IPS DF 4.7 (cell line): ENCODE measurements around the gene NEU3.
"Not testable (repeated sequence)": the region's sequence is repeated elsewhere in the genome, so short reads cannot be mapped to it uniquely, and the experiment has no call there.

Source experiments
- DNase-seq: peaks from one replicate; pipeline ENCODE4 v3.0.0-alpha.2; 2013; ENCODE audit warnings: low spot score; ENCODE audit errors: extremely low read depth

The NEU3 gene

DNA sequence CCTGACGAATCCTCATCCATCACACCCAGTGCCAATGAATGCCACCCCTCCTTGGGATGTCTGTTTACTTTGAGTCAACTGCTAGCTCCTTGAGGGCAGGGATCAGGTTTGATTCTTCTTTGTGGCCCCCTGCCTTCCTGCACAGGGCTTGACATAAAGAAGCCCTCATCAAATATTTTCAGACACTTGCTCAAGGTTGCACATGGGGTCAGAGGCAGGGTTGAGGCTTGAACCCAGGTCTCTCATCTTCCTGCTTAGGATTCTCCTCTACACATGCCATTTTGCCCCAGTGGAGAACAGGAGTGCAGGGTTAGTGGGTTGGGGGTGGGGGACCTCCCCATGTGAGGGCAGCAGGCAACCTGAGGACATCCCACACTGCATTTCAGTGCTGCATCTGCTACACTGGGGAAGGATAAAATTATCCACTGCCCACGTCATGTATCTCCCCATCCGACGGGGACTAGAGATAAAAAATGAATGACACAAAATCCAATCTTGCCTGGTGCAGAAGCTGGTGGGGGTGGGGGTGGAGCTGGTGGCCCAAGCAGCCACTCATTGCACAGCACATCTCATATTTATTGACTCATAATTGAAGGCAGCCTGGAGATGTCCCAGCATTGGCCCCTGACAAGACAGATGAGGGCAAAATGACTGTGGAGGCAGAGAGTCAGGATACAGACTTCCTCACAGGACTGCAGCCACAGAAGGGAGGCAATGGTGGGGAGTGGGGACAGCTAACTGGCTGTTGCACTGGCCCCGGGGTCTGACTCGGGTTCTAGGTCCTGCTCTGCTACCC, 41.3 kb downstream of the NEU3 start:
- no peak for DNase-seq

DNA sequence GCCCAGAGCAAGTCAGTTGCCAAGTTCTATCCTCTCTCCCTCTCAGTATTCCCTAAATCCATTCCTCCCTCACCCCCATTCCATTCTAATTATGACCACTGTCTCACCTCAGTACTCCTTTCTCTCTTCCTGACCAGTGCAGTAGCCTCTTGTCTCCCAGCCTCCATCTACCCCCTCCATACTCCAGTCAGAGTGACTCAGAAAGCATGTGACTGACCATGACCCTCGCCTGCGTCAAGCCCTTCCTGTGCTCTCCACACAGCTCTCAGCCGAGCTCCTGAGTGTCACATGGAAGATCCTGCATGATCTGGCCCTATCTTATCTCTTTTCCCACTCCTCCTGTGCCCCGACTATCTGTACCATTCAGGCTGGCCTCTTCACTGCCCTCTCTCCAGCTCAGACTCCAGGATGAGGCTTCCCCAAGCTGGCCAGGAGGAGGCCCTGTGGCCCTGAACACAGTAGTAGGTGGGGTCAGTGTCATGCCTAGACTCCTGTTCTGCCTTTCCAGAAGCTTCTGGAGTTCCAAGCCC, 42.6 kb downstream of the NEU3 start:
- DNase-seq, result no peak

DNA sequence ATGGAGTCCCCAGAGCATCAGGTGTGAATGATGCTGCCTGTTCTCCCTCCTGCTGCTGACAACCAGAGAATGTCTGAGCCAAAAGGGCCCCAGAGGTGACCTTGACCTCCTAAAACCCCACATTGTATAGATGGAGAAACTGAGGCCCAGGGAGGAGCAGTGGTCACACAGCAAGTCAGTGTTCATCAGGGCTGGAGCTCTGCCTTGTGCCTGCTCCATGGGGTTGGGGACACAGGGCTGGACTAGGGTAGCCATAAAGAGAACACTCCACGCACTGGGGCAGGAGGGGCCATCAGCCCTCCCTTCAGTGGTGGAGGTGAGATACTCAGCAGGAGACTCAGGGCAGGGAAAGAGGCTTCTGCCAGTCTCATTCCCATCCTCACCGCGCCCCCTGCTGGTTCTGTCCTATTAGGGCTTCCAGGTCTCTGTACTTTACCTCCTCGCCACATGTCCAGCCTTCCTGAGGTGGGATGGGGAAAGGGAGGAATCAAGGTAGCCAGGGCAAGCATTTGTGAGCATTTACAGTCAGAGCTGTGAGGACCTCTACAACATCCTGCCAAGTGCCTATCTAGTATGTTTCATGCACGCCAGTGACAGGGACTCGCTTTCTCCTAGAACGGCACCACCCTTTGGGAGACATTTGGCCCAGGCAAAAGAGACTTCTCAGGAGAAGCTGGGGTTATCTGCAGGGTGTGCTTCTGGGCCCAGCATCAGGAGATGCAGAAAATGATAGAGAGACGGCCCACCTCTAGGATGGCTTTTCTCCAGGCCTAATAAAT, 43.2 kb downstream of the NEU3 start:
- DNase-seq, result peak; percentile 56

DNA sequence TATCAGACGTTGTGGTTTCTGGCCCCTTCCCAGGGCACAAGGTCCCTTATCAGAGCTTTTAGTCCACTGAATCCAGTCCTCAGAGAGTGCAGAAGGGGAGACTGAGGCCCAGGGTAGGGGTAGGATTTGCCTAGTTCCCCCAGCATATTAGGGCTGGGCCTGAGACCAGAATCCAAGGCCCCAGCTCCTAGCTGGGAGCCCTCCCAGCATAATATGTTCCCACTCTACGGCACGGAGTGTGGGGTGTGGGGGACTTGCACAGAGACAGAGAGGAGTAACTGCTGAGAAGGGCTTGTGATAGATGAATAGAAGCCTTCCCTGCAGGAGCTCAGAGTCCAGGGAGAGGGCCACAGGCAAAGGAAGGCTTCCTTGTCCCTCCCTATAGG, 43.8 kb downstream of the NEU3 start:
- no peak for DNase-seq

DNA sequence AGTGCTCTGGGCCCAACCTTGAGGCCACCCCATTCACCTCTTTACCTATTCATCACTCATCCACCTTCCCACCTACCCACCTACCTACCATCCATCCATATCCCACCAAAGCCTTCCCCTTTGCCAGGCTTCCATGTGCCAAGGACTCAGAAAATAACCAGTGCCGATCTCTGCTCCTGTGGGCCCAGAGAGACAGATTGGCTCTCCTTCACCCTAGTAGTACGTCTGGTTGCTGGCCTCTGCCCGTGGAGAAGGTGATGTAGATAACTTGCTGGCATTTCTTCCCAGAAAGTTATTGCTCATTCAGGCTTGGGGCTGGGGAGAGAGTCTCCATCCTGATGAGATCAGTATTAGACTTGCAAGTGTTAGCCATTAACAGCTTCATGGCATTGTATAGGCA, 45.2 kb downstream of the NEU3 start:
- DNase-seq, result no peak

DNA sequence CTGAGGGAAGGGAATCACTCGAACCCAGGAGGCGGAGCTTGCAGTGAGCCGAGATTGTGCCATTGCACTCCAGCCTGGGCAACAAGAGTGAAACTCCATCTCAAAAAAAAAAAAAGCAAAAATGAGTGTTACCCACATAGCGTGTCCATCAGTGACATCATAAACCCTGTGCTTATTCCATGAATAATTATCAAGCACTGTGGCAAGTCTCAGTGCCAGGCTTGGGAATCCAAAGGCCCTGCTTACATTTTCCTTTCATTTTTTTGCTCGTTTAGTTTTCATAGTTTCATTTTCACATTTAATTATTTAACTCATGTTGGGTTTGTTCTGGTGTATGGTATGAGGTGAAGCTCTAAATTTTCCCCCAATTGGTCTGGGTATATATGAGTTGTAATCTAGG, 46.5 kb downstream of the NEU3 start:
- no peak for DNase-seq

DNA sequence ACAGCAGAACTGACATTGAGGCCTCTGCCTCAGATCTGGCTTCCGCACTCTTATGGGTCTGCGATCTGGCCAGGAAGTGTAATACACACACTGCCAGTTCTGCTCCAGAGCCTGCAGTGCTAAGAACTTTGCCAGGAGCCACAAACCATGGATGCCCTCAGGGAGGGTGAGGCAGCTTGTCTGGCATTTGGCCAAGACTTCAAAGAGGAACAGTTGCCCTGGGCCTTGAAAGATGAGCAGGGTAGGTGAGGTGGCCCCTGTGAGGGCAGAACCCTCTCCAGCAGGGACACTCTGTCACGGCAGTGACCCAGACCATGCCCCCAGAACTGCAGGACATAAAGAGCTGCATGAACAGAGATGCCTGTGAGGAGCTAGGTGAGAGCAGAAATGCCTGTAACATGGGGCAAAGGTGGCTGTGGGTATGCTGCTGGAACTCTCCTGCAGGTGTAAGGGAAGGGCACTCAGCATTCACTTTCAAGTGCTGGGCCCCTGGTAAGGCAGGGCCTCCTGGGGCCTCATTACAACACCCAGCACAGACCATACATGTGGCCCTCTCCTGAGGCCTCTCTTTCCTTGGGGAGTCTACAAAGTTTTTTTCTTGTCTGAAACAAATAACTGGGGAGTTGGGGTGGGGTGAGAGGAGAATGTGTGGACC, 47.3 kb downstream of the NEU3 start:
- no peak for DNase-seq

DNA sequence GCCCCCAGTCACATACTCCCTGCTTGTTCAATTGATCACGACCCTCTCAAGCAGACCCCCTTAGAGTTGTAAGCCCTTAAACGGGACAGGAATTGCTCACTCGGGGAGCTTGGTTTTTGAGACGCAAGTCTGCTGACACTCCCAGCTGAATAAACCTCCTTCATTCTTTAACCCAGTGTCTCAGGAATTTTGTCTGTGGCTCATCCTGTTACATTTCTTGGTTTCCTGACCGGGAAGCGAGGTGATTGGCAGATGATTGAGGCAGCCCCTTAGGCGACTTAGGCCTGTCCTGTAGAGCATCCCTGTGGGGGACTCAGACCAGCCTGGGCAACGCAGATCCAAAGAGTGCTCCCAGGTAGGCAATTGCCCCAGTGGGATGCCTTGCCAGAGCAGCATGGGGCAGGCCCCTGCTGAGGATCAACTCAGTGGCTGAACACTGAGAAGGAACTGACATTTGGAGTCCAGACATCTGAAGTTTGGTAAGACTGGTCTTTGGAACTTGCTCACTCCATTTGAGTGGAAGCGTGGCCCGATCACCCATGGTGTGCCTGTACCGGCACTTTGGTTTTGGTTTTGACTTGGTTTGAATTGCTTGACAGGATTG, 51.5 kb downstream of the NEU3 start:
- DNase-seq, result no peak

DNA sequence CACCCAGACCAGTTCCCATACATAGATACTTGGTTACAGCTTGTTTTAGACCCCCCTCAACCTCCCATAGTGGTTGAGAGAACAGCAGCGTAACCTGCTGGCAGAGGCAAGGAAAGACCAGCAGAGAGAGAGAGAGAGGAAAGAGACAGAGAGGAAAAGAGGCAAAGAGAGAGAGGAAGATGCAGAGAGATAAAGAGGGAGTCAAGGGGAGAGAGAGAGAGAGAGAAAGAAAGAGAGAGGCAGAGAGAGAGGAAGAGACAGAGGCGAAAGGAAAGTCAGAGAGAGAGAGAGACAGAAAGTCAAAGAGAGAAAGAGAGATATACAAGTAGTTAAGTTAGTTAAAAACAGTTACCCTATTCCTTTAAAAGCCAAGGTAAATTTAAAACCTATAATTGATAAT, 52.5 kb downstream of the NEU3 start:
- no peak for DNase-seq

DNA sequence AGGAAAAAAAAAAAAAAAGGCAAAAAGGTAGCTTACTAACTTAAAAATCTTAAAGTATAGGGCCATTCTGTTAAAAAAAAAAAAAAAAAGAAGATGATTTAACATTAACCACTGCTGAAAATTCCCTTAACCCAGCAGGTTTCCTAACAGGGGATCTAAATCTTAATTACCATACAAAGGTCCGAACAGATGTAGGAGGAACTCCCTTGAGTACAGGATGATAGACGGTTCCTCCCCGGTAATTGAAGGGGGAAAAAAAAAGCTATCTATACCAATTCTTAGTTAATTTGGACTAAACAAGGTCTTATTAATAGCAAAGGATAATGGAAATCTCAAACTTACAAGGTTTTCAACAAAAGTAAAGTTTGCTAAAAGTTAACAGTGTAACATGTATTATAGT, 53.1 kb downstream of the NEU3 start:
- DNase-seq, result not testable (repeated sequence)

DNA sequence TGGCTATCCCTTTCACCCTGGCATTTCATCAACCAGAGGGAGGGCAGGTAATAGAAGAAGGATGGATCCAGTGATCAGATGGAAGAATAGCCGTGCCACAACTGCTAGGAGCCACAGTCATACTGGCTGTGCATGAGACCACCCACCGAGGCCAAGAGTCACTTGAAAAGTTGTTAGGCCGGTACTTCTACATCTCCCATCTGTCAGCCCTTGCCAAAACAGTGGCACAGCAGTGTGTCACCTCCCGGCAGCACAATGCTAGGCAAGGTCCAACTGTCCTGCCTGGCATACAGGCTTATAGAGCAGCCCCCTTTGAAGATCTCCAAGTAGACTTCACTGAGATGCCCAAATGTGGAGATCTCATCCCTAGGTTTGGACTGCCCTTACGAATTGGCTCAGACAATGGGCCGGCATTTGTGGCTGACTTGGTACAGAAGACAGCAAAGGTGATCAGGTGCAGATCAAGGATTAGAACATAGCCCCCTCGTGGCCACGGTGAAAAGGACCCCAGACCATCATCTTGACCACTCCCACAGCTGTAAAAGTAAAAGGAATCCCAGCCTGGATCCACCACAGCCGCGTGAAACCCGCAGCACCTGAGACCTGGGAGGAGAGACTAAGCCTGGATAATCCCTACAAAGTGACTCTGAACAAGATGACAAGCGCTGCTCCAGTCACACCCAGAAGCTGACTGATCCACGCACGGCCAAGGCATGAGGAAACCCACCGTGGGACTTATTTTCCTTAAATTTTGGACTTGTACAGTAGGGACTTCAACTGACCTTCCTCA, 55.8 kb downstream of the NEU3 start:
- not testable (repeated sequence) for DNase-seq

DNA sequence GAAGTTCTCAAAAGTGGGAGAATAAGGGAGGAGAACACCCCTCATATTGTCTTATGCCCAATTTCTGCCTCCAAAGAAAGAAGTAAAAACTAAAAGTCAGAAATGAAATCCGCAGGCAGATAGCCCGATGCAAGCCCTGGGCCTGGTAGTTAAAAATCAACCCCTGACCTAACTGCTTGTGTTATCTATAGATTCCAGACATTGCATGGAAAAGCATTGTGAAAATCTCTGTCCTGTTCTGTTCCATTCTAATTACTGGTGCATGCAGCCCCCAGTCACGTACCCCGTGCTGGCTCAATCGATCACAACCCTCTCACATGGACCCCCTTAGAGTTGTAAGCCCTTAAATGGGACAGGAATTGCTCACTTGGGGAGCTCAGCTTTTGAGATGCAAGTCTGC, 57.9 kb downstream of the NEU3 start:
- DNase-seq, result not testable (repeated sequence)

DNA sequence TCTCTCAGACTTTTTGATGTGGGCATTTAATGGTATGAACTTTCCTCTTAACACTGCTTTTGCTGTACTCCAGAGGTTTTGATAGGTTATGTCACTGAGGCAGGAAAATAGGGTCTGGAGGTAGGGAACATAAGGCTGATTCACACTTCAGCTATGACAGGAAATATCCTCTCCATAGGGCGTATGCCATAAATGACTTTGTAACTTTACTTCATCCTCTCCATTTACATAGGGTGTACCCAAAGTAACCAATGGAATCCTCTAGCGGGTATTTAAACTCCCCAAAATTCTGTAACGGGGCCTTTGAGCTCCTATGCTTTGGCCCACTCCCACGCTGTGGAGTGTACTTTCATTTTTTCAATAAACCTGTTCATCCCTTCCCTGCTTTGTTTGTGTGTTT, 58.5 kb downstream of the NEU3 start:
- no peak for DNase-seq

DNA sequence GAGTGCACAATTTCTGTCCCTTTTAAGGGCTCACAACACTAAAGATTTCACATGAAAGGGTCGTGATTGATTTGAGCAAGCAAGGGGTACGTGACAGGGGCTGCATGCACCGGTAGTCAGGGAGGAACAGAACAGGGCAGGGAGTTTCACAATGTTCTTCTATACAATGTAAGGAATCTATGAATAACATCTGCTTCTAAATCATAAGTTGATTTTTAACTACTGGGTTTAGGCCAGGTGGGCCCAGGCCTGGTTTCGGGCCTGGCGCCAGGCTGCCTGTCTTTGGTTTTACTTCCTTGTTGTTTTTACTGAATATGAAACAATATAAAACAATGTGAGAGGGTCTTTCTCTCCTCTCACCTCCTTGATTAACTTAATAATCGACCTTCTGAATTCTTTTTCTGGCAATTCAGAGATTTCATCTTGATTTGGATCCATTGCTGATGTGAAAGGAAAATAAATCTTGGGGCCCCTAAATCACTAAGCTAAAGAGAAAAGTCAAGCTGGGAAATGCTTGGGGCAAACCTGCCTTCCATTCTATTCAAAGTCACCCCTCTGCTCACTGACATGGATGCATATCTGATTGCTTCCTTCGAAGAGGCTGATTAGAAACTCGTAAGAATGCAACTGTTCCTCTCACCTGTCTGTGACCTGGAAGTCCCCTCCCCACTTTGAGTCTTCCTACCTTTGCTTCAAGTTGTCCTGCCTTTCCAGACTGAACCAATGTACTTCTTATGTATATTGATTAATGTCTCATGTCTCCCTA, 61.0 kb downstream of the NEU3 start:
- not testable (repeated sequence) for DNase-seq

DNA sequence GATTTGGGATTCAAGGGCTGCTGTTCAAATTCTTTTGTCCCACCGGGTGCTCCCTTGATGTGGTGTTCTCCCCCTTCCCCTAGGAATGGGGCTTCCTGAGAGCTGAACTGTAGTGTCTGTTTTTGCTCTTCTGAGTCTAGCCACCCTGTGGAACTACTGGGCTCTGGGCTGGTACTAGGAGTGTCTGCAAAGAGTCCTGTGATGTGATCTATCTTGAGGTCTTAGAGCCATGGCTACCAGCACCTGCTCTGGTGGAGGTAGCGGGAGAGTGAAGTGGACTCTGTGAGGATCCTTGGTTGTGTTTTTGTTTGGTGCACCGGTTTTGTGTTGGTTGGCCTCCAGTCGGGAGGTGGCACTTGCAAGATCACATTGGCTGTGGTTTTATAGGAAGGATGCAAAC, 61.8 kb downstream of the NEU3 start:
- DNase-seq, result no peak

DNA sequence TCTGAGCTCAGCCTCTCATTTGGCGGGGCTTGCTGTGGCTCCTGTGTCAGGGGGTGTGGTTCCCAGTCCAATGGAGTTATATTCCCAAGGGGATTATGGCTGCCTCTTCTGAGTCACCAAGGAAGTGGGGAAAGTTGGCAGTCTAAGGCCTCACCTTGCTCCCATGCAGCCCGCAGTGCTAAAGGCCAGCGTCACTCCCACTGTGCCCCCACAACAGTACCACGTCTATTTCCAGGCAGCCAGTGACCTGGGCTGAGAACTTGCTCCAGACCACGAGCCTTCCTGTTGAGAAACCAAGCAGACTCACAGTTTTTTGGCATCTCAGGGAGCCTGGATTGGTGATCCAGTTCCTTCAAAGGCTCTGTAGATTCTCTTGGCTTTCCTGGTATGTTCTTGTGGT, 62.3 kb downstream of the NEU3 start:
- DNase-seq, result no peak

DNA sequence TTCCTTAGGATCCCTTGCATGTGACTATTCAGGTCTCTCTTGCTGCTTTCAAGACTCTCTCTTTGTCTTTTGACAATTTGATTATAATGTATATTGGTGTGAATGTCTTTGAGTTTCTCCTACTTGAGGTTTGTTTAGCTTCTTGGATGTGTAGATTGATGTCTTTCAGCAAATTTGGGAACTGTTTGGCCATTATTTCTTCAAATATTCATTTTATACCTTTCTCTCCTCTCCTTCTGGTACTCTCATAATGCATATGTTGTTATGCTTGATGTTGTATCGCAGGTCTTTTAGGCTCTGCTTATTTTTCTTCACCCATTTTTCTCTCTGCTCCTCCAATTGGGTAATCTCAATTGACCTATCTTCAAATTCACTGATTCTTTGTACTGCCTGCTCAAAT, 63.7 kb downstream of the NEU3 start:
- no peak for DNase-seq

DNA sequence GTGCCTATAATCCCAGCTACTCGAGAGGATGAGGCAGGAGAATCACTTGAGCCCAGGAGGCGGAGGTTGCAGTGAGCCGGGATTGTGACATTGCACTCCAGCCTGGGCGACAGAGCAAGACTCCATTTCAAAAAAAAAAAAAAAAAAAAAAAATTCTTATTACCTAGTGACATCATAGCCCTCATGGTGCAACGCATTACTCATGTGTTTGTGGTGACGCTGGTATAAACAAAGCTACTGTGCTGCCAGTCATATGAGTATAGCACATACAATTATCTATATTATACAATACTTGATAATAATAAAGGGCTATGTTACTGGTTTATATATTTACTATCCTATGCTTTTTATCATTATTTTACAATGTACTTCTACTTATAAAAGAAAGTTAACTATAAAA, 66.8 kb downstream of the NEU3 start:
- DNase-seq, result no peak

DNA sequence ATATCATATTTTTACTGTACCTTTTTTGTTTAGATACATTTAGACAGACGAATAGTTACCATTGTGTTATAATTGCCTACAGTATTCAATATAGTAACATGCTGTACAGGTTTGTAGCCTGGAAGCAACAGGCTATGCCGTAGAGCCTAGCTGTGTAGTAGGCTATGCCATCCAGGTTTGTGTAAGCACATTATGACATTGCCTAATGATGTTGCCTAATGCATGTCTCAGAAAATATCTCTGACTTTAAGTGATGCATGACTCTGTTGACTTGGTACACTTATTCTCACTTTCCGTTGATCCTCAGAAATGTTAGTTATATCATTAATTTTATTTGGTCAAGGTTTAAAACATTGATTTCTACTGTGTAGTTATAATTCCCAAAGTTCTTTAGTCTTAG, 68.1 kb downstream of the NEU3 start:
- no peak for DNase-seq

DNA sequence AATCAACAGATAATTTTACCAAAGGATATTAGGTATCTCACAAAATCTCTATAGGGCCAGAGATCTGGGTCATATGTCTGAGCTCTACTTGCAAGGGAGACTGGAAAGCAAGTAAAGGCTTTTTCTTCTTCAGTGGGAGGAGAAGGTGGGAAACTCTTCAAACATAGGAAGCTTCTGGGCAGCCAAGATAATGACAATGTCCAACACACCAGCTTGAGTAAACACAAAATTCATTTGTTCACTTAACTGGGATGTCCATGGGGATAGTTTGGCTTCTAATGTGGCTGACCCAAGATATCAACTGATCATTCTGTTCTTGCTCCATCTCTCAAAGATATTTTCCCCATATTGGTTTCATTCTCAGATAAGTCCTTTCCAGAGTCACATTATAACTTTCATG, 70.6 kb downstream of the NEU3 start:
- no peak for DNase-seq
